Melanocyte of skin (primary cell): ENCODE data around the gene XPO4. TPM values are rescaled to one million over a fixed set of nuclear protein-coding genes. Genes with fewer than 3 reads are reported as not detected.

Source experiments
- total RNA-seq, 2 donors: library from RNA; depleted of rRNA; stranded (reverse); fragments of >200 nt; gene quantifications; 2 replicates each; pipeline ENCODE4 v1.2.3, GENCODE V29; 2012

The XPO4 gene
- 10 to 100 TPM; 23.1 to 39.0 TPM for total RNA-seq

DNA sequence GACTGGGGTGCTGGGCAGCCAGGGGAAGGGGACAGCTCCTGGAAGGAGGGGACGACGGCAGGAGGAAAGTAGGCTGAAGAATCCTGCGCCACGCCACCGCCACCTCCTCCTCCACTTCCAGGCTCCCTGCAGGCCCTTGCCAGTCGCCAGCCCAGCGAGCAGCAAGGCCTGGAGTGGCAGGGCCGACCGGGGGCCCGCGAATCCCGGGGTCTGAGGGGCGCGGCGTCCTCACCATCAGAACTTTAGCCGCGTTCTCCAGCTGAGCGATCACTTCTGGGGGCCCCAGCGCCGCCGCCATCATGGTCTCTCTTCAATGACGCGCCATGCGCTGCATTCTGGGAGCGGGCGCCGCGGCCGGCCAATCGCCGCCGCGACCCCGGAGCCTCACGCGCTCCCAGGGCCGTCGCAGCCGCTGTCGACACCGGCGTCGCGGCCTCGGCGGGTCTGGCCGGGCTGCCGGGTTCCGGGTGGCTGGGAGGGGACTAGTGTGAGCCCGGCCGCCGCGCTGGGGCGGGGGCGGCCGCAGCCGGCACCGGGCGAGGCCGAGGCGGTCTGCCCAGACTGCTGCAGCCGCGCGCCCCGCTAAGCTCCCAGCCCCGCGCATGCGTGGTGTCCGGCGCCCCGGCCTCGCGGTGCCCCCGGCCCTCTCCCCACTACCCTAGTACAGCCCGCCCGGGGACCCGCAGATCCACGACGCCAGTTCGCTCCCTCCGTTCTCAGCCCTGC lies at the start of gene XPO4:
Gene XPO4 (minus strand): TSS at position 309 of the 726 bp plus-strand sequence. CDS start 8 bp downstream, at position 301.

GRCh38 chr13:20773194-20774080 lies 129.1 kb downstream of the XPO4 start, which contains the start of gene EEF1AKMT1:
Gene EEF1AKMT1 (minus strand): TSS chr13:20773961. CDS start chr13:20757598, 16,363 bp downstream.

Other genes with a start within 250 kb of the XPO4 start
- gene IL17D, start 199.0 kb downstream of the XPO4 start, total RNA-seq: 1 to 10 TPM; 7.9 to 9.7 TPM
- 1 to 10 TPM; 5.5 to 7.3 TPM for gene EEF1AKMT1, start 128.8 kb downstream of the XPO4 start, total RNA-seq
- gene LATS2, start 158.8 kb upstream of the XPO4 start, total RNA-seq: 10 to 100 TPM; 18.6 to 19.0 TPM
- gene SAP18, start 237.4 kb upstream of the XPO4 start, total RNA-seq: 10 to 100 TPM; 32.3 to 47.3 TPM